Cortex of kidney (tissue), 1 donor: ENCODE data around the gene ERC2.
"Not testable (repeated sequence)": the region's sequence is repeated elsewhere in the genome, so short reads cannot be mapped to it uniquely, and the experiment has no call there.

Source experiments
- DNase-seq: peaks from one replicate; lab custom pipeline; 2025; lab: John Stamatoyannopoulos, UW

ERC2 gene

DNA sequence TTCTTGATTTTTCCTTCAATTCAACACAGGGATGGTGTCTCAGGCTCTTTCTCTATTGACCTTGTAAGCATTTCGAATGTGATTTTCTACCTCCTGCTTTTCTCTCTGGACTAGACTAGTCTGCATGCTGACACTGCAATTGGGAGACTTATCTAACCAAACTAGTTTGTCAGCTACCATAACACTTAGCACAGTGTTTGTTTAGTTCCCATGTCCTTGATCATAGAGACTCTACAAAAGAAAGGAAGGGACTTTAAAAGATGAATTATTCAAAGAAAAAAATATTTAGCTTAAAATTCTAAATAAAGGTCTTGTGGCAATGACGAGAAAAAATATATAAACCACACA is 407.0 kb downstream of the ERC2 start:
- no peak for DNase-seq

DNA sequence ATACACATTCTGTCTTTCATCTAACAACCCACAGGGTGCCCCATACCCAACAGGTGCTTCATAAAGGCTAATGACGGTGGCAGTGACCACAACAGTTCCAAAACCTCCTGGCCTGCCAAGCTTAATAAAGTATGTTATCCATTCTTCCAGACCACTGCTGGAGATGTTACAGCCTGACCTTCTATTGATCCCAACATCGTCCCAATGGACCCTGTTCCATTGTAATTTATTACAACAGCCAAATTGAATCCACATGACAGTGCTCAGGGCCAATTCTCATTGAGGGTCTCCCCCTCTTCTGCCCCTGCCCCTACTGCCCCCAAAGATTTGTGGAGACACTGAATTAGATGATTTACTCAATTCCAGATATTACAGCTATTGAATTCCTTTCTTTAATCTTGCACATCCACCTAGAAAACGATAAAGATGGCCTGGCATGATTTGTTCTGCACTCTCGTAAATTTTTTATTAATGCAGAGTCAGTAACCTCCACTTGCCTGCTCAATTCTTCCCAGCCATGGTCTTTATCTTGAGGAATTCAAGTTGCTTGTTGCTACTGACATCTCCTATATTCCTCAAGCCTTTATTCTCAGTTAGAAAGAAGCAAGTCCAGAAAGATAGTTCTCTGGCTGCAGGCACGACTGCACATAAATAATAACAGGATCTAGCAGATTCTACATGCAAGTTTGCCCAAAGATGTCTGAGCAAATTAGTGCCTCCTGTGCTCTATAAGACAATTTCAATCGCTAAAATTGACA is 407.6 kb downstream of the ERC2 start:
- no peak for DNase-seq

- no peak for DNase-seq
These were observed 408.5 kb downstream of the ERC2 start for GRCh38 chr3:56059731-56060130.

DNA sequence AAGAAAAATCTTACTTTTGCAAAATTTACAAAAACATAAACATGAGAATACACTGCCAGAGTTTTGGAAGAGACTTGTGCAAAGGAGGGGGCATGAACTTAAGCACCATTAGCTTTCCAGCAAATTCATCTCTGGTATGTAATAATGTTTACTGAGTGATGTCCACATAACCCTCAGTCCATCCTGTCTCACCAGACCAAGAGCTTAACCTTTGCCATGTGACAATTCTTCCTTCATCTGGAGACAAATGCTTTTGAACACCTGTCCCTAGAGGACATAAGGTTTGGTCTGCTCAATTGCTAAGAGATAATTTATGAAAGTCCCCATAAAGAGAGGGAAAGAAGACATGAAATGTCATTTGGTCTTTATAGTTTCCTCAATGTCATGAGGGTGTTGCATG is 412.3 kb downstream of the ERC2 start:
- DNase-seq, result no peak

GRCh38 chr3:56055546-56055945 is 412.7 kb downstream of the ERC2 start:
- DNase-seq, result no peak

DNA sequence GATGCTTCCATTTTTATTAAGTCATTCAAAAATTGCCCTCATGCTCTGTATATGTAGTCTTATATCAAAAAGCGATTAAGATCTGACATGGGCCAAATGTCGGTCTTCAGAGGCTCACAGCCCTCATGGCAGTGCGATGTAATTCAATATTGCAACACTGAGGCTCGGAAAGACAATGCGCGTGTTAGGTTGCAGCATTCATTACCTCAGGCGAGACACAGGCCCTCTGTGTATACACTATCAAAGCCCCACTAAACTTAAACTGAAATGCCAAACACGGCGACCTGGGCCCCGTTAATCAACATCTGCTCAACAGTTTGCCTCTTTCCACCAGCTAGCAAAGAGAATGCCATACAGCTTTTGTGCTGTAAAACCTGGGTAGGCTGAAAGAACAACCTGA is 413.4 kb downstream of the ERC2 start:
- DNase-seq, result no peak

GRCh38 chr3:56053727-56054126 is 414.5 kb downstream of the ERC2 start:
- no peak for DNase-seq

DNA sequence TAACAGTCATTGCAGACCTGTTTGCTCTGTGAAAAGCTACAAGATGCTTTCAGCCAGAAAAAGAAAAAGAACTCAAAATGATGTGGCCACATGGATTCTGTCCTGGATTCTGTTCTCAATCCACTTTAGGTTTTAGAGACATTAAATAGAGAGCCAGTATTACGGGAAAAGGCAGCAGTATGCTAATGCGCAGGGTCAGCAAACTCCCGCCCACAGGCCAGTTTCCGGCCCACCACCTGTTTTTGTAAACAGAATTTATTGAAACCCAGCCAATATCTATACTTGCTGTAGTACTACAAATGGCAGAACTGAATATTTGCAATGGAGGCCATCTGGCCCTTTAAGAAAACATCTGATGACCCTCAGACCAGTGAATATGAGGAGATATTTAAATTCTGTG is 416.1 kb downstream of the ERC2 start:
- no peak for DNase-seq

DNA sequence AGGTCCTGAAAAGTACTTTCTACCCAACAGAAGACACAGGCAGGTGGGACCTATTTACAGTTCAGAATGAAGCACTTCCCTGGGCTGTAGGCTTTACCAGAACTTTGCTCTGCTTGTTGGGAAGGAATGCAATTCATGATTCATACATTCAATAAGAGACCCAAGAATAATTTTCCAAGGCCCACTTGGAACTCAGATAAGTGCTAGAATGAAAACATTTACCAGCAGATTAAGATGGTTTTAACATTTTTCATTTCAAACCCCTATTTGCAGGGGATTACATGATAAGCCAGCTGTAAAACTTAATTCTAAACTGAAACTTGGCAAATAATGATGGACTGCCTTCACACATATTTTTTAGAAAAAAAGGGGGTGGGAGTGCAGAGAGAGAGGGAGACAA is 417.2 kb downstream of the ERC2 start:
- DNase-seq, result no peak

DNA sequence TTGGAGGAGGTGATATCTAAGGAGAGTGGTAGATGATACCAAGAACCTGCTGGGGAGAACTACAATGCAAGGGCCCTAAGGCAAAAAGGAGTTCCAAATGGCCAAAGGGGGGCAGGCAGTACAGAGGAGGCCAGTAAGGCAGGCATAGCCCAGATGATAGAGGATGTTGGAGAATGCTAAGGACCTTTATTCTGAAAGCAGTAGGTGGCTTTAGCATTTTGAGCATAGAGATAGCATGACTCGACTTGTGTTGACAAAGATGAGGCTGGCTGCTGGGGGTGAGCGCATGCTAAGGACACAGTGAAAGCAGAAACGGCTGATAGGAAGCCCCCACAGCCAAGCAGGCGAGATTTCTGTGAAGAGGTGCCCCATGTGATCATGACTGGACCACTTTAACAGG is 419.3 kb downstream of the ERC2 start:
- no peak for DNase-seq

DNA sequence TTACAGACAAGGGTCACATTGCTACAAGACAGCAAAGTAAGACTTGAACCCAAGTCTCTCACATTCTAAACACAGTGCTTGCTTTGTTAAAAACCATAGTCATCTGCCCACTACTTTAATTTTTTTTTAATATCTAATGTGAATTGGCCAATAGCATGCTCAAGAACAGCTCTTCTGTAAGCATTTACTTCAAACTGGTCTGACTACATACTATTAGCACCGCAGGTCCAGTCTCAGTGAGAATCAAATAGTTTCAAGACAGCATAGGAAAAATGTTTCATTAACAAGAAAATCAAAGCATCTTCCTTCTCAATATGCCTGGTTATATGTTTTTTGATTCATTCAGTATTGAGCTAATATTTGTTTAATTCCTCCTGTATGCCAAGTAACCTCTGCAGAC is 419.9 kb downstream of the ERC2 start:
- no peak for DNase-seq

GRCh38 chr3:56042326-56042951 is 425.8 kb downstream of the ERC2 start:
- DNase-seq, result no peak

GRCh38 chr3:56025326-56025725 is 442.9 kb downstream of the ERC2 start:
- no peak for DNase-seq

DNA sequence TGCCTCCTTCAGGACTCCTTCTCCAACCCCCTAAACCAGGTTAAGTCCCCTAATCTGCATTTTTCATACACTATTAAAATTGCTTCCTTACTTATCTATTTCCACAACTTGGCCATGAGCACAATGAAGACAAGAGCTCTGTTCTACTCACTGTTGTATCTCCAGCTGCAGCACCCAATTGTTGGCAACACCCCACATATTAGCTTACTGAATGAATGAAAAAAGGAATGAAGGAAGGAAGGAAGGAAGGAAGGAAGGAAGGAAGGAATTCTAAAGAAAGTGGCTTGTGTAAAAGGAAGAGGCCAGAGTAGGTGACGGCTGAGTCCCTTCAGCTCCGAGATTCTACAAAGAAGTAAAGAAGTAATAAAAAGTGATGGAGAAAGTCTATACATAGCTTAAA is 444.7 kb downstream of the ERC2 start:
- DNase-seq, result no peak

DNA sequence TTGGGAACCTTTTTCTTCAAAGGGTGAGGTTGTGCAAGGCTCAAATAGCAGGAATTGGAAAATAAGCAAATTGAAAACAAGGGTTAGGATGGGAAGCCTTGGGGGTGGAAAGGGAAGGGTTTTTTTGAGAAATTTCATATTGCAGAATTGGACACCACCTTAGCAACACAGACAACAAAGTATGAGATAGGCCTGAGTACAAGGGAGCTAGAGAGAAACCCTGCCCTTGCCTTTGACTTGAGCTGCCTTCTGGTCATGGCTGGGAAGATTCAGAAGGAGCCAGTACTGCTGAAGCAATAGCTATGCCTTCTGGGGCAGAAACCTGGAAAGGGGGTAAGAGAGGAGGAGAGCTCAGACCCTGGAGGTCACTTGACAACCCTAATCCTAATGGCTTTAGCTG is 445.6 kb downstream of the ERC2 start:
- DNase-seq, result no peak

GRCh38 chr3:56019490-56020146 is 448.6 kb downstream of the ERC2 start:
- DNase-seq, result no peak

DNA sequence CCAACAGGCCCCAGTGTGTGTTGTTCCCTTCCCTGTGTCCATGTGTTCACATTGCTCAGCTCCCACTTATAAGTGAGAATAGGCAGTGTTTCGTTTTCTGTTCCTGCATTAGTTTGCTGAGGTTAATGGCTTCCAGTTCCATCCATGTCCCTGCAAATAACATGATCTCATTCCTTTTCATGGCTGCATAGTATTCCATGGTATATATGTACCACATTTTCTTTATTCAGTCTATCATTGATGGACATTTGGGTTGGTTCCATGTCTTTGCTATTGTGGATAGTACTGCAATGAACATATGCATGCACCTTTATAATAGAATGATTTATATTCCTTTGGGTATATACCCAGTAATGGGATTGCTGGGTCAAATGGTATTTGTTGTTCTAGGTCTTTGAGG is 452.9 kb downstream of the ERC2 start:
- DNase-seq, result not testable (repeated sequence)

- DNase-seq, result no peak
These were observed 455.5 kb downstream of the ERC2 start for GRCh38 chr3:56012721-56013120.

GRCh38 chr3:56005196-56005805 is 463.0 kb downstream of the ERC2 start:
- DNase-seq, result no peak

GRCh38 chr3:56003129-56003528 is 465.1 kb downstream of the ERC2 start:
- DNase-seq, result no peak

DNA sequence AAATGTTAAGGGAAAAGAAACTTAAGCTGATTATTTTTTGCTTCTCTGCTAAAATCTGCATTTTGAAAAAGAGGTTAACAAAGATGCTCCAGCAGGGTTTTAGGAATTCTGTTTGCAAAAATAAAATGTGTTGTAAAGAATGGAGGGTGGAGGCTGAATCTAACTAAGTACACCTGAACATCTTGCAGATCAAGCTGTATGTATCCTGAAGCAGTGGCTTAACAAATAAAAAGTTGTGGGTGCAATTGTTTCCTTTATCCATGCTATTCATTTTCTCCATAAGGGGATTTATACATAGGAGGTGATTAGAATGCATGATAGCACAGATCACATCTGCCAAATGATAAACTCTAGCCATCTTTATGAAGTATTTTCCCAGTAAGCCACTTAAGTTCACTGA is 466.3 kb downstream of the ERC2 start:
- DNase-seq, result no peak

DNA sequence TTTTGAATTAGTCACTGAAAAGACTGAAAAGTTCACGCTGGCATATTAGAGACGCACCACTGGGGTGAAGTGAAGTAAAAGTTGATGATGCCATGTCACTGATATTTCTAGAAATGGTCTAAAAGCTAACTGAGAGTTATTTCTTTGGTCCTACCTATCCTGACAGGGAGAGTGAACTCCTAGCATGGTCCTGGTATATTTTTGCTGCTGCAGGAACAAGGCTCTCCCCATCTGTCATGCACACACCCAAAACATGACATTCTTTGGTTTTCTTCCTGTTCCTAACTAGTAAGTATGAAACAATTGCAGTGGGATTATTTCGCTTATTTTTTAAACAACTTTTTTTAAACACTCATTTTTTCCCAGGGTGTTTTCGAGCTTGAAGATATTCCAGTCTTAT is 466.7 kb downstream of the ERC2 start:
- DNase-seq, result no peak

DNA sequence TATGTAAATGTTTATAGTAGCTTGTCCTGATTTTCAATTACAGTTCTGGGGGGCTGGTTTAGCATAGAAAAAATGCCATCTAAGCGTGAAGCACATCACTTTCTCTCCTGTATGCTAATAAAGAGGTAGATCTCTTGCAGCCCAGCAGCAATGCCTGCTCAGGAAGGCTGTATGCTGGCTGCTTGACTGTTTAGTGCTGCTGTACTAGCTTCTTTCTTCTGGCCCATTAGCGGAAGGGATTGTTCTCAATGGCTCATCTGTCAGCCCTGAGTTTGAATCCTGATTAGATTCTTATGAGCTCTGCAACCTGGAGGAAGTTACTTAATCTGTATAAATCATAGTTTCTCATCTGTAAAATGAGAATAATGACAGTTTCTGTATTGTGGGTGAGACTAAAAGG is 478.9 kb downstream of the ERC2 start:
- no peak for DNase-seq
